ENCODE results near the gene C1orf21.

DNA sequence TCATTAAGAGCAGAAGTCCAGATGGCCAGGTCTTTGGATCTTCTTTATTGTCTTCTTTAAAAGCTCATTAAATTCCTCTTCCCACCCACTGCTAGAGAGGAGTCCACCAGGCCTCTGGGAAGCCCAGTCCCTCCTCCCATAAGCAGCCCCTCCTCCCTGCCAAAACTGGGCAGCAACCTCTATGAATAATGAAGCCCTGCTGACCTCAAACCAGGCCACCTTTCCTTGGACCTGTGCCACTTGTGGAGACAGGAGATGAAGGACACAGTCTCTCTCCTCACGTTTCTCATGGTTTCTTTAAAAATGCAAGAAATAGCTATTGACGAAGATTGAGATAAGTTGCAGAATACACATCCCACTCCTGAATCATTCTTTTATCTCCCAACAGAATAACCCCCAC lies 255.1 kb downstream of the C1orf21 start:
- TF ChIP-seq, protein P1, sequence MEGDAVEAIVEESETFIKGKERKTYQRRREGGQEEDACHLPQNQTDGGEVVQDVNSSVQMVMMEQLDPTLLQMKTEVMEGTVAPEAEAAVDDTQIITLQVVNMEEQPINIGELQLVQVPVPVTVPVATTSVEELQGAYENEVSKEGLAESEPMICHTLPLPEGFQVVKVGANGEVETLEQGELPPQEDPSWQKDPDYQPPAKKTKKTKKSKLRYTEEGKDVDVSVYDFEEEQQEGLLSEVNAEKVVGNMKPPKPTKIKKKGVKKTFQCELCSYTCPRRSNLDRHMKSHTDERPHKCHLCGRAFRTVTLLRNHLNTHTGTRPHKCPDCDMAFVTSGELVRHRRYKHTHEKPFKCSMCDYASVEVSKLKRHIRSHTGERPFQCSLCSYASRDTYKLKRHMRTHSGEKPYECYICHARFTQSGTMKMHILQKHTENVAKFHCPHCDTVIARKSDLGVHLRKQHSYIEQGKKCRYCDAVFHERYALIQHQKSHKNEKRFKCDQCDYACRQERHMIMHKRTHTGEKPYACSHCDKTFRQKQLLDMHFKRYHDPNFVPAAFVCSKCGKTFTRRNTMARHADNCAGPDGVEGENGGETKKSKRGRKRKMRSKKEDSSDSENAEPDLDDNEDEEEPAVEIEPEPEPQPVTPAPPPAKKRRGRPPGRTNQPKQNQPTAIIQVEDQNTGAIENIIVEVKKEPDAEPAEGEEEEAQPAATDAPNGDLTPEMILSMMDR (optimal IDR thresholded peaks at IDR 0.05 in 1 of 3, IDR thresholded peaks at IDR 0.05 in 1 of 3, conservative IDR thresholded peaks at IDR 0.05 in 1 of 3; ENCODE audit: extremely low read depth in 1 of 3, insufficient read depth in 2 of 3, low read length in 3 of 3): no peak
- no peak for TF ChIP-seq EZH2 (IDR thresholded peaks at IDR 0.05; ENCODE audit: low read length)
